Transverse colon (tissue), 4 donors: ENCODE data around the gene DCAF12L1. TPM values are rescaled to one million over a fixed set of nuclear protein-coding genes. Genes with fewer than 3 reads are reported as not detected.

Experiments used
- DNase-seq: peaks from one replicate; pipeline ENCODE4 v3.0.0-alpha.2; 2019
- H3K27ac ChIP-seq, 4 donors: fragments of 200-600 bp; sonication (generic); 2 replicates each; pipeline ENCODE4 v1.5.1; 2016 to 2018; ENCODE audit warnings: inconsistent platforms in 4 of 4
- H3K27me3 ChIP-seq: fragments of 200-600 bp; sonication (generic); 2 replicates; pipeline ENCODE4 v1.5.1; 2017; ENCODE audit warnings: inconsistent platforms
- H3K36me3 ChIP-seq, 4 donors: fragments of 200-600 bp; sonication (generic); 2 replicates each; pipeline ENCODE4 v1.5.1; 2017 to 2019; ENCODE audit warnings: inconsistent platforms in 4 of 4
- H3K4me1 ChIP-seq, 4 donors: fragments of 200-600 bp; sonication (generic); 2 replicates each; pipeline ENCODE4 v1.5.1; 2017 to 2020; ENCODE audit warnings: inconsistent platforms in 4 of 4
- H3K4me3 ChIP-seq, 4 donors: fragments of 200-600 bp; sonication (generic); 1 replicate in 1 of 4; 2 replicates in 3 of 4; pipeline versions ENCODE4 v1.5.1 to v1.6.1; 2017 to 2019; ENCODE audit warnings: inconsistent platforms in 4 of 4
- H3K9me3 ChIP-seq, 2 donors: fragments of 200-600 bp; sonication (generic); 2 replicates each; pipeline ENCODE4 v1.5.1; 2017 to 2019; ENCODE audit warnings: inconsistent platforms in 2 of 2
- CTCF ChIP-seq, 5 experiments: fragments of 200-600 bp in 3 of 5; fragments of 450-650 bp in 2 of 5; sonication (generic) in 3 of 5; IDR thresholded peaks; 1 replicate in 2 of 5; 2 replicates in 3 of 5; pipeline ENCODE4 v1.5.1; 2016 to 2017; ENCODE audit warnings: antibody characterized with exemption in 5 of 5, inconsistent platforms in 3 of 5, mild to moderate bottlenecking in 2 of 5, moderate library complexity in 1 of 5
- EP300 ChIP-seq: sonication (generic); formaldehyde crosslinking; IDR thresholded peaks from one replicate; pipeline ENCODE4 v1.6.1; 2017; ENCODE audit warnings: antibody characterized with exemption, low read depth
- POLR2A ChIP-seq: fragments of 450-650 bp; IDR thresholded peaks from one replicate; pipeline ENCODE4 v1.6.1; 2016; ENCODE audit warnings: antibody characterized with exemption, mild to moderate bottlenecking, moderate library complexity
- POLR2AphosphoS5 ChIP-seq, 3 donors: sonication (generic); formaldehyde crosslinking; IDR thresholded peaks; one replicate each; pipeline ENCODE4 v1.6.1; 2016; ENCODE audit warnings: antibody characterized with exemption in 3 of 3
- WGBS, 2 donors: methylation state at CpG; one replicate each; pipeline ENCODE4 v1.1.5; 2018; ENCODE audit warnings: low coverage in 1 of 2; 5-methylcytosine and 5-hydroxymethylcytosine counted together
- in situ Hi-C, 4 donors: fragments of 200-750 bp; cut with MboI; loops; one replicate each; pipeline versions ENCODE4 v1.15.0 to v1.15.1; 2017; ENCODE audit warnings: low sequenced_read_pairs in 3 of 4, low pct_ligation_motif_present in 1 of 4, low pct_unique_long_range_greater_than_20kb in 1 of 4
- intact Hi-C: fragments of 100-400 bp; cut with DNase I; formaldehyde crosslinking; loops from one replicate; pipeline ENCODE4 v1.15.1; 2023; ENCODE audit warnings: low total_unique reads
- small RNA-seq, 4 donors: library from RNA; depleted of rRNA; stranded (forward); fragments of <200 nt; gene quantifications; one replicate each; pipeline ENCODE3, GENCODE V24; 2016
- total RNA-seq, 4 donors: library from RNA; depleted of rRNA; stranded (reverse); fragments of >200 nt; gene quantifications; one replicate each; pipeline ENCODE4 v1.1.0, GENCODE V29; 2016

The DCAF12L1 gene
- total RNA-seq, 4 donors from 2014 or later = not detected

- no peak overlapping the region for H3K27ac ChIP-seq
- intact Hi-C loops = no loop called here
- no peaks in the 10 kb centered on the region for H3K9me3 ChIP-seq
- TF ChIP-seq EP300 (no peak), CTCF (IDR thresholded peaks at IDR 0.05) (no peak), POLR2A (no peak), POLR2AphosphoS5 (IDR thresholded peaks at IDR 0.05) (no peak)
- H3K36me3 ChIP-seq = no peaks in the 10 kb centered on the region
- DNase-seq = no peak
- in situ Hi-C loops = no loop called here
- H3K4me3 ChIP-seq = no peak overlapping the region
- no peaks in the 10 kb centered on the region for H3K27me3 ChIP-seq
- 87% methylated on average over 17 of the region's 17 CpGs; no CpG with 5 or more reads in 1 of the 2 donors for WGBS, 2 donors
- no peaks in the 10 kb centered on the region for H3K4me1 ChIP-seq
Measured at GRCh38 chrX:126551306-126551705, 1.3 kb downstream of the DCAF12L1 start.

- H3K9me3 ChIP-seq = no peaks in the 10 kb centered on the region
- H3K36me3 ChIP-seq = no peaks in the 10 kb centered on the region
- DNase-seq = no peak
- no peak overlapping the region for H3K4me3 ChIP-seq
- no peaks in the 10 kb centered on the region for H3K27me3 ChIP-seq
- H3K27ac ChIP-seq = no peak overlapping the region
- in situ Hi-C loops (no loop called here), intact Hi-C loops (no loop called here)
- 74% methylated on average over 6 of the region's 6 CpGs; no CpG with 5 or more reads in 1 of the 2 donors for WGBS, 2 donors
- TF ChIP-seq CTCF (IDR thresholded peaks at IDR 0.05) = no peak
- TF ChIP-seq POLR2AphosphoS5 (IDR thresholded peaks at IDR 0.05) = no peak
- TF ChIP-seq EP300 = no peak
- TF ChIP-seq POLR2A = no peak
- no peaks in the 10 kb centered on the region for H3K4me1 ChIP-seq
Measured at GRCh38 chrX:126550816-126551215, 1.8 kb downstream of the DCAF12L1 start.

GRCh38 chrX:126509923-126510322 is 42.7 kb downstream of the DCAF12L1 start:
- DNase-seq = no peak
- Histone ChIP-seq H3K27ac (no peak overlapping the region), H3K4me3 (no peak overlapping the region), H3K4me1 (no peaks in the 10 kb centered on the region), H3K9me3 (no peaks in the 10 kb centered on the region), H3K36me3 (no peaks in the 10 kb centered on the region), H3K27me3 (no peaks in the 10 kb centered on the region)
- in situ Hi-C loops = no loop called here
- WGBS, 2 donors = 41 to 80% methylated on average over 1 to 3 of the region's 3 CpGs
- intact Hi-C loops = no loop called here
- TF ChIP-seq CTCF (IDR thresholded peaks at IDR 0.05) (no peak), POLR2A (no peak), EP300 (no peak), POLR2AphosphoS5 (IDR thresholded peaks at IDR 0.05) (no peak)

Small RNA genes within 50 kb of the gene (small RNA-seq; reads per million reads assigned to genes)
- 0 reads per million in 4 donors for gene Z69908.1
